ENCODE measurements around the gene WWOX. TPM values are rescaled to one million over a fixed set of nuclear protein-coding genes. Genes with fewer than 3 reads are reported as not detected.
A peak's percentile ranks its signal among the peaks of the same experiment; 100 is the strongest.

Gene WWOX
- total RNA-seq, 1 donor from 2014 or later, result 7.3 TPM

DNA sequence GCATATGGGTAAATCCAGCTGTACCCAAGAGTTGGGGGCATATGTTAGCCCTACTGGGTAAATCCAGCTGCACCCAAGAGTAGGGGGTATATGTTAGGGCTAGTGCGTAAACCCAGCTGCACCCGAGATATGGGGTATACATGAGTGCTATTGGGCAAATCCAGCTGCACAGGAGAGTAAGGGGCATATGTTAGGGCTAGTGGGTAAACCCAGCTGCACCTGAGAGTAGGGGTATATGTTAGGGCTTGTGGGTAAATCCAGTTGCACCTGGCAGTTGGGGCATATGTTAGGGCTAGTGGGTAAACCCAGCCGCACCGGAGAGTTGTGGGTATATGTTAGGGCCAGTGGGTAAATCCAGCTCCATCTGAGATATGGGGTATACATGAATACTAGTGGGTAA, 80.9 kb downstream of the WWOX start:
- H3K9me3 Mint-ChIP-seq (ENCODE audit: unreplicated experiment), result peaks cover 6% of the 10 kb centered on the region
- no peaks in the 10 kb centered on the region for H4K20me1 ChIP-seq (ENCODE audit: insufficient read depth, low read length)
- H3K9me3 ChIP-seq (ENCODE audit: insufficient read depth, low read depth, low read length), result peaks cover 2% of the 10 kb centered on the region
- no peaks in the 10 kb centered on the region for H3K79me2 ChIP-seq (ENCODE audit: insufficient read depth, low read length)
- H3K36me3 ChIP-seq (ENCODE audit: insufficient read depth, low read length), result no peaks in the 10 kb centered on the region
- peaks cover 6% of the 10 kb centered on the region for H3K36me3 Mint-ChIP-seq (ENCODE audit: low read depth, unreplicated experiment)
- H3K27ac ChIP-seq (ENCODE audit: low read depth, low read length), result no peak overlapping the region
- H3K27me3 Mint-ChIP-seq (ENCODE audit: low read depth, unreplicated experiment), result peaks cover 5% of the 10 kb centered on the region
- peaks cover 11% of the 10 kb centered on the region for H3K4me1 ChIP-seq (ENCODE audit: insufficient read depth, low read length)
- no peaks in the 10 kb centered on the region for H3K4me1 Mint-ChIP-seq (ENCODE audit: low read depth, unreplicated experiment)
- peaks cover 13% of the 10 kb centered on the region for H3K27me3 ChIP-seq (ENCODE audit: insufficient read depth, low read length)
- no peak overlapping the region for H3K4me3 ChIP-seq (ENCODE audit: insufficient read depth, low read depth, low read length)
- no peak overlapping the region for H3K27ac Mint-ChIP-seq (ENCODE audit: unreplicated experiment)
- no peak overlapping the region for H3K4me2 ChIP-seq (ENCODE audit: low read length)
- TF ChIP-seq, protein P1, sequence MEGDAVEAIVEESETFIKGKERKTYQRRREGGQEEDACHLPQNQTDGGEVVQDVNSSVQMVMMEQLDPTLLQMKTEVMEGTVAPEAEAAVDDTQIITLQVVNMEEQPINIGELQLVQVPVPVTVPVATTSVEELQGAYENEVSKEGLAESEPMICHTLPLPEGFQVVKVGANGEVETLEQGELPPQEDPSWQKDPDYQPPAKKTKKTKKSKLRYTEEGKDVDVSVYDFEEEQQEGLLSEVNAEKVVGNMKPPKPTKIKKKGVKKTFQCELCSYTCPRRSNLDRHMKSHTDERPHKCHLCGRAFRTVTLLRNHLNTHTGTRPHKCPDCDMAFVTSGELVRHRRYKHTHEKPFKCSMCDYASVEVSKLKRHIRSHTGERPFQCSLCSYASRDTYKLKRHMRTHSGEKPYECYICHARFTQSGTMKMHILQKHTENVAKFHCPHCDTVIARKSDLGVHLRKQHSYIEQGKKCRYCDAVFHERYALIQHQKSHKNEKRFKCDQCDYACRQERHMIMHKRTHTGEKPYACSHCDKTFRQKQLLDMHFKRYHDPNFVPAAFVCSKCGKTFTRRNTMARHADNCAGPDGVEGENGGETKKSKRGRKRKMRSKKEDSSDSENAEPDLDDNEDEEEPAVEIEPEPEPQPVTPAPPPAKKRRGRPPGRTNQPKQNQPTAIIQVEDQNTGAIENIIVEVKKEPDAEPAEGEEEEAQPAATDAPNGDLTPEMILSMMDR (IDR thresholded peaks at IDR 0.05; ENCODE audit: insufficient read depth, low read depth, low read length), result no peak
- no peak for TF ChIP-seq EZH2 (IDR thresholded peaks at IDR 0.05; ENCODE audit: insufficient read depth, low read length)
- DNase-seq (ENCODE audit: low read depth), result no peak
- H2AFZ ChIP-seq (ENCODE audit: low read depth, low read length), result no peak overlapping the region
- no peak overlapping the region for H3K4me3 Mint-ChIP-seq (ENCODE audit: unreplicated experiment)
- H3K9ac ChIP-seq (ENCODE audit: low read length), result no peak overlapping the region
- no peak for FAIRE-seq

DNA sequence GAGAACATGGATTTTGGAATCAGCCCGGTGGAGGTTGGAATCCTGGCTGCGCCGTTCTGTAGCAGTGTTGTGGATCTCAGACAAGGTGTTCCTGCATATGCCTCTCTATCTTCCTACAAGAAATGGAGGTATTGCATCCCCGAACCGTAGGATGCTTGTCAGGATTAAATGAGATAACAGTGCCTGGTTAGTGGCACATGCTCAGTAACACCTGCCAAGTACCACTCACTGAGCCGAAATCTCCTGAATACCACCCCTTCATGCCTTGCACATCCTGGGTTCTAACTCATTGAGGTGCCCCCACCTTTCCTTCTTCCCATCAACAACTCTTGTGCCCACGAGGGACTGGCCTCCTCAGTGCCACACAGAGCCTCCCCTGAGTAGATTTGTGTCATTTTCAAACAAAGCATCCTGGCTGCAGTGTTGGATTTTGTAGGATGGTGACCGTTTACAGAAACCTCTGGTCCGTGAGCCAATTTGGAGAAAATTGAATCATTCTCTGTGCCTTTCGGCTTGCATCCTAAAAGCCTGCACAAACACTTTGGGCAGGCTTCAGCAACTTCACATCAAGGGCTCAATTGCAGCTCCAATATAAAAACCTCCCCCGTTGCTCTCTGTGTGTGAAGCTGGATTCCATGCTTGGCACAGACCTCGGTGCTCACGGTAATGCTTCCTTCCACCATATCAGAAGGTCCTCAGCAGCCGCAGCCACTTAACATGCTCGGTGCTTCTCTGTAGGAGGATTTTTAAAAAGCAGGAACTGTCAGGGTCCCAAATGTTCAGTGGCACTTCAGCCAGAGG, 84.2 kb downstream of the WWOX start:
- H3K36me3 ChIP-seq (ENCODE audit: insufficient read depth, low read length), result no peaks in the 10 kb centered on the region
- no peak for FAIRE-seq
- Mint-ChIP-seq H3K4me1 (ENCODE audit: low read depth, unreplicated experiment) (no peaks in the 10 kb centered on the region), H3K9me3 (ENCODE audit: unreplicated experiment) (no peaks in the 10 kb centered on the region), H3K27ac (ENCODE audit: unreplicated experiment) (no peak overlapping the region), H3K4me3 (ENCODE audit: unreplicated experiment) (no peak overlapping the region), H3K27me3 (ENCODE audit: low read depth, unreplicated experiment) (peaks cover 5% of the 10 kb centered on the region), H3K36me3 (ENCODE audit: low read depth, unreplicated experiment) (no peaks in the 10 kb centered on the region)
- TF ChIP-seq, protein P1 (IDR thresholded peaks at IDR 0.05; ENCODE audit: insufficient read depth, low read depth, low read length), result no peak
- no peak for TF ChIP-seq EZH2 (IDR thresholded peaks at IDR 0.05; ENCODE audit: insufficient read depth, low read length)
- no peaks in the 10 kb centered on the region for H3K79me2 ChIP-seq (ENCODE audit: insufficient read depth, low read length)
- peak overlapping the region; percentile 41 for H3K27ac ChIP-seq (ENCODE audit: low read depth, low read length)
- peak overlapping the region; percentile 32 for H3K9ac ChIP-seq (ENCODE audit: low read length)
- peaks cover 10% of the 10 kb centered on the region for H3K27me3 ChIP-seq (ENCODE audit: insufficient read depth, low read length)
- H2AFZ ChIP-seq (ENCODE audit: low read depth, low read length), result no peak overlapping the region
- no peaks in the 10 kb centered on the region for H4K20me1 ChIP-seq (ENCODE audit: insufficient read depth, low read length)
- no peak for DNase-seq (ENCODE audit: low read depth)
- peak overlapping the region; percentile 43 for H3K4me3 ChIP-seq (ENCODE audit: insufficient read depth, low read depth, low read length)
- H3K4me2 ChIP-seq (ENCODE audit: low read length), result peak overlapping the region; percentile 83
- H3K9me3 ChIP-seq (ENCODE audit: insufficient read depth, low read depth, low read length), result no peaks in the 10 kb centered on the region
- H3K4me1 ChIP-seq (ENCODE audit: insufficient read depth, low read length), result peaks cover 11% of the 10 kb centered on the region
